Right cardiac atrium (tissue), 5 donors: Measurements from ENCODE around the gene DIO1. TPM values are rescaled to one million over a fixed set of nuclear protein-coding genes. Genes with fewer than 3 reads are reported as not detected.

Experiments
- ATAC-seq, 2 donors: fragments of 200-7000 bp; cut with Tn5 transposase; one replicate each; pipeline versions ENCODE4 v1.8.0 to v1.9.1; 2020; ENCODE audit warnings: moderate library complexity in 2 of 2, mild to moderate bottlenecking in 1 of 2
- DNase-seq, 3 donors: peaks; one replicate each; pipeline ENCODE4 v3.0.0-alpha.2; 2020
- H3K27ac ChIP-seq: one replicate; pipeline ENCODE4 v1.5.1; 2013; ENCODE audit warnings: mild to moderate bottlenecking, low read length, control low read depth, moderate library complexity
- H3K27me3 ChIP-seq: one replicate; pipeline ENCODE4 v1.6.1; 2013; ENCODE audit not compliant: control insufficient read depth, insufficient read depth
- H3K4me1 ChIP-seq: one replicate; pipeline ENCODE4 v1.6.1; 2013; ENCODE audit warnings: low read length; ENCODE audit not compliant: control insufficient read depth, insufficient read depth
- H3K4me3 ChIP-seq: one replicate; pipeline ENCODE4 v1.5.1; 2013; ENCODE audit warnings: low read length, control low read depth
- H3K9me3 ChIP-seq: one replicate; pipeline ENCODE4 v1.6.1; 2013; ENCODE audit warnings: low read length; ENCODE audit not compliant: control insufficient read depth
- WGBS: extraction: QIAGEN DNeasy Blood & Tissue Kit; methylation state at CpG from one replicate; pipeline ENCODE4 v1.1.7; 2013; 5-methylcytosine and 5-hydroxymethylcytosine counted together
- intact Hi-C, 4 donors: fragments of 100-400 bp; cut with DNase I; formaldehyde crosslinking; loops; one replicate each; pipeline versions ENCODE4 v1.11.0 to v1.14.0; 2022 to 2023
- polyA plus RNA-seq: library from polyadenylated mRNA; stranded (reverse); fragments of 200-250 nt; gene quantifications from one replicate; pipeline ENCODE4 v1.2.3, GENCODE V29; 2013
- total RNA-seq, 4 donors: library from RNA; stranded (reverse); fragmentation: NEBNext Ultra II Directional; extraction: Animal tissue kit (Norgen Biotek cat#: 25700); gene quantifications; one replicate each; pipeline ENCODE4 v1.2.1, GENCODE V29; 2021
- donor health status: healthy with polysubstance abuse.
- donor health status: DM: no; HTN: yes; CAD: no.
- donor health status: DM: no; HTN: no; CAD: no.
- donor health status: DM: no; HTN: yes; CAD: no; lungs with severe emphysema.
- donor health status: DM: yes; HTN: yes; CAD: no.

The DIO1 gene
- total and polyA plus RNA-seq, 5 donors, result not detected

DNA sequence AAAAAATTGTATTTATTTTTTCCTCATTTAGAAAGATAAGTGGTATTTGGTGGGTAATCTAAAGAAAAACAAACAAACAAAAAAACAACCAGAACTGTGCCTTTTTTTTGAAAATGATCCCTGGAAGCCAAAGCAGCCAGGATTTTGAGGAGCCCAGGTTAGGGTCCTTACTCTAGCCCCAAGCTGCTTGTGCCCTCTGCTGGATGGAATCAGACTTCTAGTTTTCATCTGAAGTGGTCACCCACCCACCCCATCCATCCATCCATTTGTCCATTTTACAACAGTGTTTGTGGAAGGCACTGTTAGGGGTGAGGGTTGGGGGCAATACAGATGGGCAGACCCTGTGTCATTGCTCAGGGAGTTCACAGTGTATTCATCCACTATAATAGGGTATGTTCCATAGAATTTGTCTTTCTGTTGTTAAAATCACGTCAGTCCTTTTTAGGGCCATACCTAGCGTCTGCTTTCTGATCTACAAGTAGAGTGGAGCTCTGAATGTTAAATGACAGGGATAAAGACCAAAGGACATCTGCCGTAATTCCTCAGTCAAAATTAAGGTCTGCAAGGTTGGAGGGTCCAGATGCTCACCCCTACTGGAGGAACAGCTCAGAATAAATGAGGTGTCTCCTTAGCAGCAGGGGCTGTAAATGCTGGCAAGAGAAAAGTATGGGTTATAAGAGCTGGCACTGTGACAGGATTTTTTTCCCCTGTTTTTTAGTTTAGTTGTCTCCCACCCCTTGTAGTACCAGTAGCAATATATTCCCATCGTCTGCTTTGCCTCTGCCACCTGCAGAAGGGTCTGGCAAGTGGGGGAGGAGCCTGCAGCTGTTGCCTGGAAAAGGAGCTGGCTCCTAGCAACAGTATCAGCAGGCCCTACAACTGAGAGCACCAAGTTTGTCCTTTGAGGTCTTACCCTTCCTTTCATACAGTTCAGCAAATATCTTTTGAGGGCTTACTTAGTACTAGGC, 55.3 kb downstream of the DIO1 start:
- DNase-seq (no peak), ATAC-seq (no peak)
- H3K4me1 ChIP-seq, result peaks cover 5% of the 10 kb centered on the region
- no peak overlapping the region for H3K4me3 ChIP-seq
- WGBS, result 78% methylated on average over 4 of the region's 4 CpGs
- H3K9me3 ChIP-seq, result no peaks in the 10 kb centered on the region
- H3K27me3 ChIP-seq, result no peaks in the 10 kb centered on the region
- no peak overlapping the region for H3K27ac ChIP-seq
- intact Hi-C loops, result loop anchor here in 3 of 4 donors (5.0 to 10.0 kb wide), 3 partner anchors 55 to 72 kb away; partner anchors contain the start of gene DIO1 (in 2 of the 3)

DNA sequence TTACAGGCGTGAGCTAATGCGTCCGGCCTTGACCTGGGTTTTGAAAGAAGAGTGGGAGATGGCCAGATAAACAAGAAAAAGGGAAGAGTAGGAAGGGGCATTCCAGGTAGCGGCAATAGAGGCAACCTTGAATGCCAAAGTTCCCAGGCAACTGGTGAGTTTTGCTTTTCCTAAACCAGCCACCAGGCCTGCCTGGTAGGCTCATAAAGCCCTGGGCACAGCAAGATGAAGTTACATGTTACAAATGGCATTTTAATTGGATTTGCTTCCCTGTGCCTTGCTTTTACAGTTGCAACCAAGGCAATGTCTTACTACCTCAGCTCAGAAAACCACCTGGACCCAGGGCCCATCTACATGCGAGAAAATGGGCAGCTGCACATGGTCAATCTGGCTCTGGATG, 57.7 kb downstream of the DIO1 start:
- H3K4me3 ChIP-seq, result no peak overlapping the region
- intact Hi-C loops, result no loop called here
- H3K27me3 ChIP-seq, result no peaks in the 10 kb centered on the region
- H3K27ac ChIP-seq, result no peak overlapping the region
- ATAC-seq, result no peak
- H3K9me3 ChIP-seq, result no peaks in the 10 kb centered on the region
- no peak for DNase-seq
- H3K4me1 ChIP-seq, result peaks cover 3% of the 10 kb centered on the region
- 92% methylated on average over 5 of the region's 5 CpGs for WGBS

DNA sequence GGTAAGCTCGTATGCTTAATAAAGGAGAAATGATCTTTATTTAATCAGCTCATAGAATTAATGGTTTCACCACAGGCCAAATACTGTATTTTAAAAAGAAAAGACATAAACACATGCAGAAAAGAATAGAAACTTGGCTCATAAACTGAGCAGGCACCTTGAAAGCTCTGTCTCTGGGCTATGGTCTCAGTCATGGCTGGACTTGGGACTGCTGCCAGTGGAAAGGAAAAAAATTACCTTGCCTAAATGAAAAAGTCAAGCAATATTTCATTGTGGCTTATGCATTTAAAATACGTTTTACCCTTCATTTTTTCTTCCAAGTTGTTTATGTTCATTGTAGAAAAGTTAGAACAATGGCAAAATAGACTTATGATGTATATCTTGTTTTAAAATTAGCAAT, 60.1 kb downstream of the DIO1 start:
- Histone ChIP-seq H3K4me1 (peaks cover 7% of the 10 kb centered on the region), H3K4me3 (no peak overlapping the region), H3K27me3 (no peaks in the 10 kb centered on the region), H3K27ac (no peak overlapping the region), H3K9me3 (no peaks in the 10 kb centered on the region)
- ATAC-seq, result no peak
- WGBS, result 84% methylated on average over 2 of the region's 2 CpGs
- intact Hi-C loops, result no loop called here
- DNase-seq, result no peak

DNA sequence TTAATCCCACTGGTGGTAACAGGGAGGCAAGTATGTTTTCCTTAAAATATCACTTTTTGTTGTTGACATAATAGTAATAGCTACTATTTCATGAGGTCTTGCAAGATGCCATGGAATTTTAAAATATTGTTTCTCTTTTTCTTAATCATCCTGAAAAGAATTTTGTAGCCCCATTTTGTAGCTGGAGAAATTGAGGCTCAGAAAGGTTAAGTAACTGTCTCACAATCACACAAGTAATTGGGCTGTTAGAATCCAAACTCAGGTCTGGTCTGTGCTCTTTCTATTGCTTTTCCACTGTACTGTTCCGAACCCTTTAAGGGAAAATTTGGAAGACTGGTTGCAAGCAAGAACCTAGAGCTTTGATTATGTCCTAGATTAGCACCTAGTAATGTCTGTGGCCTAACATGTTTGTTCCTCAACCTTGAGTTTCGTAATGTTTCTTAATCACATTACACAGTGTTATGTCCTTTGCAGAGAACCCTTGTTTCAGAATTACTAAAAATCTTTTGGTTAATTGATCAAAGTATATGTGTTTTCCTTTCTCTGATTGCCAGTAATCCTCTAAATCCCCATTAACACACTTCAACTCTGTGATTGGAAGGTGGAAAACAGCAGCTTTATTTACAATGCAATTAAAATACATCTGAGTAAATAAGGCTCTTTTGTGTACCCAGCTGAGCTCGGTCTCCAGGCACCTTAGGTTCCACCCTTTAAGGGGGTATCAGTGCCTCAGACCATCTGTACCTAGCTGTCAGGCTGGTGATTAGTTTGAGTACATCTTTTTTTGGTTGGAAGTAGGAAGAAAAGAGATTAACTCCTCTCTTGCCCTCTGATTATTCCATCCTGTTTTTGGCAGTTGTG, 62.6 kb downstream of the DIO1 start:
- Histone ChIP-seq H3K4me3 (no peak overlapping the region), H3K27me3 (no peaks in the 10 kb centered on the region), H3K27ac (no peak overlapping the region), H3K9me3 (no peaks in the 10 kb centered on the region), H3K4me1 (peaks cover 7% of the 10 kb centered on the region)
- no peak for ATAC-seq
- 80% methylated on average over 3 of the region's 3 CpGs for WGBS
- DNase-seq, result no peak
- intact Hi-C loops, result no loop called here

DNA sequence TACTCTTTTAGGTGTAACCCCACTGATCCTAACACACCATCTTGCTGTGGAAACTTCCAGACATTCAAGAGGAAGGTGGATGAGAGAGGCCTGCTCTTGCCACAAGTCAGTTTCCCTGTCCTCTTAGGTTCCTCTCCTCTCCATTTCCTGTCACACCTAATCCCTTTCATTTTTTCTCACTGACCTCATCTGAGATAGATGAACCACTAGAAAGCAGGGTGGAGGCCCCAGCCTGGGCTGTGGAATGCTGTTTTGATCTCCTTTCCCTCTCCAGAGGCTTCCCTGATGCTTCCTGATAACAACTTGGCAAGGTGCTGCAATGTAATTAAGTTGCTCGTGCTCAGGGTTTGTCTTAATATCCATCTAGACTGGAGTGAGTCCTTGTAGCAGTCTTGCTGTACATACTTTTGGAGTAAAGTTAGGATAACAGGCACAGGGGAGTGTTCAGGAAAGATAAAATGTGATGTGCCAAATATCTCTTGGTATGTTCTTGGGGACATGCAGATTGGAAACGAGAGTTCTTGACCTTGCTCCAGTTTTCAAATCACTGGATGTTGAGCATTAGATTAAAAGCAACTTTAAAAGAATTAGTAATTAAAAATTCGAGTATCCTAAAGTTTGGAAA, 63.3 kb downstream of the DIO1 start:
- Histone ChIP-seq H3K4me1 (peaks cover 7% of the 10 kb centered on the region), H3K9me3 (no peaks in the 10 kb centered on the region), H3K27ac (no peak overlapping the region), H3K27me3 (no peaks in the 10 kb centered on the region), H3K4me3 (no peak overlapping the region)
- intact Hi-C loops, result no loop called here
- no peak for DNase-seq
- 39% methylated on average over 3 of the region's 3 CpGs for WGBS
- peak; percentile 26 to 29 for ATAC-seq

DNA sequence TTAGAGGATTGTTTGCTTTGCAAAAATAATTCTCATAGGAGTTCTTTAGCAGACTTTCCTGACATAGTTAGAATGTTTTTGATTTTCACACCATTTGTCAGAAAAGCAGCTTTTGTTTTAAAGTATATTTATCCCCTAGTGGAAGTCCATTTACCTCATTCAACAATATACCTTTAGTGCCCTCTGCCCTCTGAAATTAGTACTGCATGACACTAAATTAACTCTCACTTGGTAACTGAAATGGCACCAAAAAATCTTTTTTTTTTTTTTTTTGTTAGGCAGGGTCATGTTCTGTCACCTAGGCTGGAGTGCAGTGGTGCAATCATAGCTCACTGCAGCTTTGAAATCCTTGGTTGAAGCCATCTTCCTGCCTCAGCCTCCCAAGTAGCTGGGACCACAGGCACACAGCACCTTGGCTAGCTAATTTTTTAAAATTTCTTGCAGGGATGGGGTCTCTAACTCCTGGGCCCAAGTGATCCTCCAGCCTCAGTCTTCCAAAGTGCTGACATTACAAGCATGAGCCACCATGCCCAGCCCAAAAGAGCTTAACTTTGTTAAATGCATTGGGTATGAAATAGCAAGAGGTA, 65.8 kb downstream of the DIO1 start:
- DNase-seq (no peak), ATAC-seq (no peak)

More for the DNA sequence above, 65.8 kb downstream of the DIO1 start:
- Histone ChIP-seq H3K9me3 (no peaks in the 10 kb centered on the region), H3K4me3 (no peak overlapping the region), H3K27me3 (no peaks in the 10 kb centered on the region), H3K4me1 (peaks cover 7% of the 10 kb centered on the region), H3K27ac (no peak overlapping the region)
- intact Hi-C loops, result loop anchor here in 1 of 4 donors (5.0 kb wide), 1 partner anchor 77 kb away; no protein-coding TSS in a partner anchor

Other genes with a start within 250 kb of the DIO1 start
- under 1 TPM; 0.20 to 0.37 (median 0.36) TPM for gene GLIS1, start 155.0 kb upstream of the DIO1 start, total RNA-seq
- gene GLIS1, start 155.0 kb upstream of the DIO1 start, polyA plus RNA-seq, result 0.14 TPM
- 1 to 10 TPM; 5.0 to 8.5 (median 6.7) TPM for gene NDC1, start 55.9 kb upstream of the DIO1 start, total RNA-seq
- 2.5 TPM for gene NDC1, start 55.9 kb upstream of the DIO1 start, polyA plus RNA-seq
- 10 to 100 TPM; 13.3 to 15.7 (median 15.6) TPM for gene YIPF1, start 4.4 kb upstream of the DIO1 start, total RNA-seq
- 13.4 TPM for gene YIPF1, start 4.4 kb upstream of the DIO1 start, polyA plus RNA-seq
- 10 to 100 TPM; 14.2 to 16.8 (median 15.2) TPM for gene IFT25, start 51.5 kb downstream of the DIO1 start, total RNA-seq
- 20.5 TPM for gene IFT25, start 51.5 kb downstream of the DIO1 start, polyA plus RNA-seq
- gene LRRC42, start 52.2 kb downstream of the DIO1 start, total RNA-seq, result 10 to 100 TPM; 11.8 to 19.5 (median 15.4) TPM
- gene LRRC42, start 52.2 kb downstream of the DIO1 start, polyA plus RNA-seq, result 8.8 TPM
- not detected for gene LDLRAD1, start 124.0 kb downstream of the DIO1 start, total RNA-seq
- not detected for gene LDLRAD1, start 124.0 kb downstream of the DIO1 start, polyA plus RNA-seq
- gene TMEM59, start 159.0 kb downstream of the DIO1 start, total RNA-seq, result 100 to 1,000 TPM; 333 to 377 (median 362) TPM
- 245 TPM for gene TMEM59, start 159.0 kb downstream of the DIO1 start, polyA plus RNA-seq
- gene TCEANC2, start 159.4 kb downstream of the DIO1 start, total RNA-seq, result 1 to 10 TPM; 3.8 to 5.7 (median 4.6) TPM
- gene TCEANC2, start 159.4 kb downstream of the DIO1 start, polyA plus RNA-seq, result 3.1 TPM